Stimulated activated CD4-positive, alpha-beta T cell treated with anti-CD3 and anti-CD28 coated beads, Interleukin-15, amount 100 ng/mL, for 1 hour (primary cell): Measurements from ENCODE around the gene LHX2.

Experiments
- DNase-seq, 2 donors: peaks; one replicate each; pipeline ENCODE4 v3.0.0-alpha.2; 2020; ENCODE audit warnings: low read depth in 1 of 2, low spot score in 1 of 2

LHX2 gene

DNA sequence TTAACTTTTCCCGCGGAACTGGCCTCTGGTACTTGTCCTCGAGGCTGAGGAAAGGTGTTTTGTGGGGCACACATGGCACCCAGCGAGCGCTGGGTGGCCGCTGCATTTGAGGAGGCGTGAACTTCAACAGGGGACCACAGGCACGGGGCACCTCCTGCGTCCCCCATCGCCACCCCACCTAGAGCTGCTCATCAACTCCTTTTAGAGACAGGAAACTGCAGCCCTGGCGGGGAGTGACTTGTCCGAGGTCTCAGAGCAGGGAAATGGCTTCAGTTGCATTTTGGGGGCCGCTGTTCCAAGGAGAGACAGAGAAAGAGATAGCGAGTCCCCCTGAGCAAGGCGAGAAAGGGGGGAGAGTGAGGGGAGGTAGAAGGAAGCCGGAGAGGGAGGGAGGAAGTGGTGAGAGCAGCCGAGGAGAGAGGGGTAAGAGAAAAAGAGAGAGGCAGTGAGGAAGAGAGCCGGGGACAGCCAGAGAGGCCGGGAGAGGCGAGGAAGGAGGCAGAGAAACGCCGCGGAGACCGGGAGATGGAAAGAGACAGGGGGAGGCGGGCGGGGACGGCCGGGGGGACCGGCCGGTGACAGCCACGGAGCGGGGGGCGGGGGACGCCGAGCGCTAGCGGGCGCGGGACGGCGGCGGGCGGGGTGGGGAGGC, 12.5 kb upstream of the LHX2 start:
- no peak for DNase-seq

DNA sequence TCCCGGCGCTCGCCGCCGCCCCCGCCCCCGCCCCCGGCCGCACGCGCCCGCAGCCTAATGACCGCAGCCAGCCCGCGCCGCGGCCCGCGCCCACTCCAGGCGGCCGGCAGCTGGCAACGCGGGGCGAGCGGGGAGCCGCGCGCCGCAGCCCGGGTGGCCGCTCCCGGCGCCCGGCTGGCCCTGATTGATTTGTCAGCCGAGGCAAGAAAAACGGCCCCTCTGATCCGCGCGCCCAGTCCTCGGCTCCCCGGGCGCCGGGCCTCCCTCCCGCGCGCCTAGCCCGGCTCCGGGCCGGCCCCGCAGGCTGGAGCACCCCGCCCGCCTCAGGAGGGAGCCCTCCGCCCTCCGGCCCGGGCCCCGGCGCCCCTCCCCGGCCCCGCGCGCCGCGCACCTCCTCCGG, 11.9 kb upstream of the LHX2 start:
- DNase-seq: no peak

DNA sequence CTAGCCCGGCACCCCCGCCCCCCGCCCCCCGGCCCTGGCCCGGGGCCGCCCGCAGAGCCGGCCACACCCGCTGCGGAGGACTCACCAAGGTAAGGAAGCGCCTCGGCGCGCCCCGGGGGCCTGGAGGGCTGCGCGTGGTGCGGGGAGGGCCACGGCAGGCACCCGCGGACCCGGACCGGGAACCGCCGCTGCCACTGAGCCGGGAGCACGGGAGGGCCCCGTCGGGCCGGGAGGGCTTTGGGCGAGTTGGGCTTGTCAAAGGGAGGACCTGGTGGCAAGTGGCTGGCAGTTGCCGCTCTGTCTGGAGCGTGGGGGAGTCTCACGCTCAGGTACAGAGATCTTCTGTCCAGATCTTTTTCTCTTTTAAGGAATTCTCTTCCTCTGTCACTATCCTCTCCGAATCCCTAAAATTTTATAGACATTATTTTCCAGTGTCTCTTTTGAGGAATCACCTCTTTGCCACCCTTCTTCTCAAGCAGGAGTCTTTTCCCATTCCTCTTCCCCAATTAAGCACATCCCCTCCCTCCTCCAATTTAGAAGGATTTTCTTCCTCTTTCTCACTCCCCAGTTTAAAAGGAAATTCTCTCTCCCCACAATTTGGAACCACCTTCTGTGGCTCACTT, 11.3 kb upstream of the LHX2 start:
- no peak for DNase-seq

DNA sequence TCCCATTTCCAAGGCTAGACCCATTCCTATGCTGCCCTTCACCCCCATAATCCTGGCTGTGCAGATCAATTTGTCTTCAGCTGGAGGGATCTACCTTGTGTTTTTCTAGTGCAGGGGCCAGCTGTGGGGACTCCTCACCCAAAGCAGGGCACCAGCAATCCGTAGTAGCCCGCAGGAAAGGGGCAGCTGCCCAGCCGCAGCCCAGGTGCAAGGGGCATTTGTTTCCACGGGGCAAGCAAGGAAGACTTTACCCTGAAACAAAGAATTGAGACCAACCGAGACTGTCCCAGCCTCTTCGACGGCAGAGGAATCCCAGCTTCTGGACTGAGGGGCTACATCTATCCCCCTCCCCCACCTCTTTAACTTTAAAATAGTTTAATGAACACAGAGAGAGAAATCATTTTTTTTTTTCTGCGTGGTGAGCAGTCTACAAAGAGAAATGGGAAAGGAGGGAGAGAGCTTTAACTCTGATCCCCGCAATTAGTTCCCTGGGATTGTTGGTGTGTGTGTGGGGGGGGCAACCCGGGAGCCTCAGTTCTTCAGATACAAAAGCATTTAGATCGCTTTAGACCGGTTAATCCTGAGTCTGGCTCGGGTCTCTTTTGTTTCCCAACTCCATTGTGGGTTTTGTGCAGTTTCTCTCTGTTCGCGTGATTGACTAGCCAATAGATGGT, 10.6 kb upstream of the LHX2 start:
- no peak for DNase-seq

DNA sequence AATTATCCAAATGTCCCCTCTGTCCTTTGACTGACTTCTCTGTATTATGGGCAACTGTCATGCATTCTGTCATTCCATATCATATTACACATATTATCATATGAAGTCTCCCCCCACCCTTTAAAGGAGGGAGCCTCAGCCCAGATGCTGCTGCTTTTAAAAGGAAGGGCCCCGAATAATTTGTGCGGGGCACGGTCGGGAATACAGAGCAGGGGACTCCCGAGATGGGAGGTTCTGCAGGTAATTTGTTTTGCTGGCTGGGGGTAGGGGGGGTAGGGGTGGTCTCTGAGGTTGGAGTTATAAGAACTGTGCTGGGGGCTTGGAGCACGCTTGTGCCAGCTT, 10.1 kb upstream of the LHX2 start:
- DNase-seq: no peak

DNA sequence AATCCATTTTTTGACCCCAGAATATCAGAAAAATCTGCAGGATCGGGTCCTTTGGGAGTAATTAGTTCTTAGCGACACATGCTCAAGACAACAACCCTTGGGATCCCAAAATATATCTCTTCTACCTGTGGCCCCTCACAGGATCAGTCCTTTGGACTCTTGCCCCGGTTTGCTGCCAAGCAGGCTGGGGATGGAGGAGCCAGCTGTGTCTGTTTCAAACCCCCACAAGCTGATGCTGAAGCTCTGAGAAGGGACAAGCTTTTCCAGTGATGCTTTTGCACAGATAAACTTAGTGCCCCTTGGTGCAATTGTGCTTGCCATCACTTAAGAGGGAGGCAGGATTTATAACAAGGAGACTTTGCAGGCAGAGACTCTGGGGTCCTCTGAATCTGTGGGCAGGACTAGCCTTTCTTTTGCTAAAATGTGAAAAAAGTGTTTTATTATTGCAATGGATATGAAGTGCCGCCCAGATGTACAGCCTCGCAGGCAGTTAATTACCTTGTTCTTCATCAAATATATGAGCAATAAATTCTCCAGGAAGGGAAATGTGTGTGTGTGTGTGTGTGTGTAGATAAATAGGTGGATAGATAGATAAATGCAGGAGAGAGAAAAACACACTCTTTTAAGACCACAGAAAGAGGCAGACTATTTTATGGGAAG, 9.6 kb upstream of the LHX2 start:
- no peak for DNase-seq

DNA sequence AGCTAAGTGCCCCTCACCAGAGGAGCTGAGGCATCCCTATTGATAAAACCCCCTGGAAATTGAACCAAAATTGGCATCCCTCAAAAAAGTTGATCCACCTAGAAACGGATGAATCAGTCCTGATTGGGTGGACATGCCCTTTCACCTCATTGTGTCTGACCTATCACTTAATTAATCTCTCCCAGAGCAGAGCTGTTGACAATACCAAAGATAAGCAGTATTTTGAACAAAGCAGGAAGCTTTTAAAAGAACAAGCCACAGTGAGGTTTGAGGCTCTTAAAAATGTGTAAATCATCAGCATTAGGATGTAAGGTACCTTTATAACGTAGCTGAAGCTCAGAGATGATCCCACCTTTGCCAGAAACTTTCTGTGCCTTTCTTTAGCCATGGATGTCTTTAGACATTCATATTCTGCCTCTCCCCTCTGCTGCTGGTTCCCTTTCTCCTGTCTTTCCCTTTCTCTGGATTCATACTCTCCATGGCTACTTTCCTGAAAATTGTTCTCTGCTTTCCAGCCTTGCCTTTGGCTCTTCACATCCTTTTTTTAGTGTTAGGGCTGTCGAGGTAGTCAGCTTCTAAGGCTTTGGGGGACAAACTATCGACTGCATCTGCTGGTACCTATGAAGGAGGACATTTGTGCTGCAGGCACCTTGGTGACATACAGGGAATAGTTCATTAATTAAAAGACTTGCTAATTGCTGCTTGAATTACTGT, 7.8 kb upstream of the LHX2 start:
- DNase-seq: no peak

DNA sequence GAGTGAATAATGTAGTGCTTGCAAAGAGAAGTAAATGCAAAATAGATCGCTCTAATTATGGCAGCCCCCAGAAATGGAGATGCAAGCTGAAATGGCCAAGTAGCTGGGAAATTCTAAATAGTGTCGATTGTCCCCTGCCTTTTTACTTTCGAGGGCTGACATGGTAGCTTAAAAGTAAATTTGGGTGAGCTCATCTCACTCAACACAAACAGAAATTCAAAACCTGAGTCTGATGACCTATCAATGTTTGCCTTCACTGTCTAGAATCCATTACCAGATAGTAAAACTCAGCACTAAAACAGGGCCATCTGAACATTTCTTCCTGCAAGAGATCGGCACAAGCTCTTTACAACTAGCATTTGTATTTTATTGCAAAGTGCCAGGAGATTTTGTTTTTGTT, 7.0 kb upstream of the LHX2 start:
- DNase-seq: no peak

DNA sequence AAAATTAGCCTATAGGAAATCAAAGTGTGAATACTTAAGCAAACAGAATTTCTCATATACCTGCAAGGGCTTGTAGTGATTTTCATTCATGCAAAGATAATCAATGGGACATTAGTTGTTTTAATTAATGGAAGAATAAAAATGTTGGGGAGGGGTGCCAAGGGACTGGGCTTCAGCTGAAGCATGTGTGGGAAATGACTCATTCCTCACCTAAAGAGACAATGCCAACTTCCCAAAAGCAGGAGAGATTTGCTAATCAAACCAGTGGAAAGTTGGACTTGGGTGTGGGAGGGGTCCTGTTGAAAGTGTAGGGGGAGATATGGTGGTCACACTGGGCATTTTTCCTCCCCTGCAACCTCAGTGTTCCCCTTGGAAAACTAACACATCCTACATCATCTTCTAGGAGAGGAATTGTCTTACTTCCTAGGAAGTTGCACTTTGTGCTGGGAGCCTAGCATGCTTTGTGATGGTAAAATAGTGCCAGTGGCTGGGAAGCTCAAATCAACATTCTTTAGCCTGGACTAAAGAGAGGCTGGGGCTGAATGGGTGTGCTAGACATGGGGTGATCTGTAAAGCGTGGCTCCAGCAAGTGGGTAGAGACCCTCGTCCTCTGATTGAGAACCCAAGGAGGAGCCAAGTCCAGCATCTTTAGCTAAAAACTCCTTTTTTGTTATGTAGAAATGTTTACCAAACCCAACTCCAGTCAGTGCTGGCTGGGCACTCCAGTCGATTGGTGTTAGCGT, 6.4 kb upstream of the LHX2 start:
- DNase-seq: no peak

DNA sequence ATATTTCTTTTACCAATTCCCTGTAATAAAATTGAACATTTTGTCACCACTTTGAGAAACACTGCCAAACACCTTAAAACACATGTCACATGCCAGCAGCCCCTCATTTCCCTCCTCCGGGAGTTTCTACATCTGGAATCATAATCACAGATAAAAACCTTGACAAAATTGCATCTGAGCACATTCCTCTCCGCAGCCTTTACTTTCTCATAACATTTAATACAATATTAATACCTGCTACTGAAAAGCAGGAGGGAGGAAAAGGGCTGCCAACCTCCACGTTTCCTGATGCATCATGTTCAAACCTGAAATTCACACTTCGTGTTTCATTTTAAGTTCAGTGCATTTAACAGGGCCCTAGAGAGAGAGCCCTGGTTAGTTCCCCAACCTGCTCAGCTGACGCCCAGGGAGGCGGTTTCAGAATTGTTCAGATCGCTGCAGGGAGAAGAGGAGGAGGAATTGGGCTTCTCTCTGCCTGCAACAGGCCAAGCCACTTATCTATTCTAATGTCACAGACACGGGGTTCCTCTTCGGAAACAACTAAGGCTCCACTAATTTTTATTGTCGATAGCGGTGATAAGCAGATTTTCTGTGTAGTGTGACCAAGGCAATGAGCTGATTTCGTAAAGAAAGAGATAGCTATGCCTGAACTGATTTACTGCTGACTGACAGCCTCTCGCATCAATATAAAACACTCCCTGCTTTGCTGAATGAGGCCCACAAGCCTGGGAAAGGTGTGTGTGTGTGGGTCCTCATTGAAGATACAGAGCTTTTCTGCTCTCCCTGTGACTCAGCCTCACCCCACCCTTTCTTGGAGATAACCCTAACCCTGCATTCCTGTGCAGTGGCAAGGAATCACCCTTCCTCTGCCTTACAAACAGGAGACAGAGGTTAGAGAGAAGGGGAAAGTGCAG, 4.9 kb upstream of the LHX2 start:
- DNase-seq: no peak

DNA sequence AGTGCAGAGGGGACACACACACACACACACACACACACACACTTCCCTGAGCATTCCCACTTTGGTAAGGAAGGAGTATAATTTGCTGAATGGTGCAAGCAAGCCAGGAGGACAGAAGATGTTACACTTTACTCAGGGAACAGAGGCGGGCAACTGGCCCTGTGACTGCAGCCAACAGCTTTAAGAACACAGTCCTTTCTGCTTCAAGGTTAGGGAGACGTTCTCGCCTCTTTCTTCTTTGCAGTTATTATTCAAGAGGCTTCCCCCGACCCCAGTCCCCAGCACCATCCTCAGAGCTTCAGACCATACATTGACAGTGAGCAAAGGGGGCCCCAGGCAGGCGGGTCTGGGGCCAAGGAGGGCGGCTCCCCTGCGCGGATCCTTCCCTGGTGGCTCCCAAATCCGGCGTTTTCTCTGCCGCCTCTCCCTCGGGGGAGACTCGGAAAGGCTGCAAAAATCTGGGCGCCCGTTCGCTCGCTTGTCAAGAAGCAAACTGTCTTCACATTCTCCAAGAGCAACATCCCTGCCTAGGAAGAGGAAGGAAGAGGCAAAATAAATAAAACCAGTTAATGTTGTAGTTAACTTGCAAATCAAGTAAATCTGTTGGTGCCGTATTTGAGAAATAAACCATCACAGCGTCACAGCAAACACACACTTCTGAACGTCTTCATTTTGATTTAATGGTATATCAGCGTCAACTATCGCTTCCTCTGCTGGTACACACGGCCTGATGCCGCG, 3.8 kb upstream of the LHX2 start:
- DNase-seq: no peak

DNA sequence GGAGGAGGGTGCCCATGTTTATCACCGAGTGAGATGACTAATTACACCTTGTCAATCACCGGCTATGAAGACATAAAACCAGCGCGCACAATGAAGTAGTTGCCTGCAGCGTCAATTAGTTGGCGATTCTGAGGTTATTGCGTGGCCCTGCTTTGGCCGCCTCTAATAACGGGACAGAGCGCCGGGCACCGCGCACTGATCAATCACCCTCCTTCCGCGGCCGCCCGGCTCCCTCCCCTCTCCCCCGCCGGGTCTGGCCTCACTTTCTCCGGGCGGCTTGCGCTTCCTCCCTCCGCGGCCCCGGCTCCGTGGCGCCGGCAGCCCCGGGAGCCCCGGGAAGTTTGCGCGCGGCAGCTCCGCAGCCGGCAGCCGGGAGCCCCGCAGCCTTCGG, 3.3 kb upstream of the LHX2 start:
- no peak for DNase-seq

DNA sequence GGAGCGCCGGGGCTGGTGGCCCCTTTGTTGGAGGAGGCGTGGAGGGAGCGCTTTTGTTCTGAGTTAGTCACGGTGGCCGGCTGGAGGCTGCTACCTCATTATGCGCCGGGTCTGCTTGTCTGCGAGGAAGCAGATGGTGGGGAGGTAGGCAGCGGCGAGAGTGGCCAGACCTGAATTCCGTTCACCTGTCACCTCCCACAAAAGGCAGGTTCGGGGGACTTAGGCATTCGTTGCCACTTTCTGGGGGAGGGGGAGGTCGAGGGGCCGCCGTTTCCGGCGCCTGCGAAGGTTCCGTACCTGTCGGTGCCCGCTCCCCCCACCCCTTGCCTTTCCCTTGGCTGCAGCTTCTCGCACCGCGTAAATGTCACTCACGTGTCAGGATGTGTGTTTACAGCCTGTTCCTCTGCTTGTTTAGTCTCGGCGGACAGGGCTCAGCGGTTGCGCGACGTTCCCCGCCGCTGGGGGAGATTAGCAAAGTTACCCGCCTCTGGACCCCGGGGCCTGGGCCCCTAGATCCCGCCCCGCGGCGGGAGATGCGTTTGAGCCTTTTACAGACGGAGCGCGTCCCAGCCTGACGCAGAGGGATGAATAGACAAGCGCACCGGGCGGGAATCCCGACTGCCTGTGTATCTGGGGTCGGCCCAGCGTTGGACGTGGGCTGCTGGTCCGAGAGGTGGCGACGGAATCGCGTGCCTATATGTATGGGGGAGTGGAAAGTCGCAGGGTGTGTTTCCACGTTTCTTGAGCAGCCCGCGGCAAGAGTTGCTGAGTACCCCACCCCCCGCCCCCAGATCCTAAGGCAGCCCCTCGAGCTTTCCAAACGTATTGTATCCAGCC, 2.7 kb upstream of the LHX2 start:
- DNase-seq: no peak

DNA sequence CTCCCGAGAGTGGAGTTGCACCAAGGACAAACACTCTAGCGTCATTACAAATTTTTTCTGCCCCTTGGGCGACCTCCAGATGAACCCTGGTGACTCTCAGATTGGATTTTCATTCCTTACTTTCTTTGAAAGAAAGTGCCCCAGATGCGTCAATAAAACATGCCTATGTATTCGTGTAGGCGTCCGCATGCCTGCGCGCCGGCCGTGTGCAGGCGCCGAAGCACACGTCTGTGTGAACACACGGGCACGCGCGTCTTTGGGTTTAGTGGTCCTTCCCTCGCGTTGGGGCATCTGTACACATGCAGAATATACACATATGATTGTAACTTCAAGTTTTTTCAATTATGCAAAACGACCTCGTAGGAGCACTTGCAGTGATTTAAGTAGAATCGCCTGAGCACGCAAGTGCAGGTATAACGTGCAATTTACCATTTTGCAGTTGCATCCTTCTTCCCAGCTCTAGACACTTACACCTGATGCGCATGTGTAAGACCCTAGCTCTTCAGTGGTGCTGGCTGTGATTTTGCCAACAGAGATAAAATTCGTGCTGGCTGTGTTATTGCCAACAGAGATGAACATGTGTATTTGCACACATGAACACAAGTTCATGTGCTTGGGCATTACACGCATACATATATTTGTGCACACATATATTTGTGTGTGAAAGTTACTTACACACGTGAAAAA, 1.9 kb upstream of the LHX2 start:
- no peak for DNase-seq

DNA sequence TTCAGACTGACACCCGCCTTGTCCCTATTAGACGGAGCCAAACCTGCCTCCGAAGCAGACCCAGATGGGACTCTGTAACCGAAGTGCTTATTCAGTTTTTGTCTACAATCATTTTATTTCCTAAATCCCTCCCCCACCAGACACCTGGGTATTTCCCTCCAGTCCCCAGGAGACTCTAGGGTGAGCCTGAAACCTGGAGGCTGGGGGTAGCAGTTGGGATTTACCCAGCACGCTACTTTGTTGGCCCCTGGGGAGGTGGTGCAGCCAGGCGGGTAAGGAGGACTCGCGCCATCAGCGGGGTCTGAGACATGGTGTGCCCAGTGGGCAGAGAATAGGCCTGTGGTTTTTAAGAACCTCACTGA, 1.3 kb upstream of the LHX2 start:
- no peak for DNase-seq

DNA sequence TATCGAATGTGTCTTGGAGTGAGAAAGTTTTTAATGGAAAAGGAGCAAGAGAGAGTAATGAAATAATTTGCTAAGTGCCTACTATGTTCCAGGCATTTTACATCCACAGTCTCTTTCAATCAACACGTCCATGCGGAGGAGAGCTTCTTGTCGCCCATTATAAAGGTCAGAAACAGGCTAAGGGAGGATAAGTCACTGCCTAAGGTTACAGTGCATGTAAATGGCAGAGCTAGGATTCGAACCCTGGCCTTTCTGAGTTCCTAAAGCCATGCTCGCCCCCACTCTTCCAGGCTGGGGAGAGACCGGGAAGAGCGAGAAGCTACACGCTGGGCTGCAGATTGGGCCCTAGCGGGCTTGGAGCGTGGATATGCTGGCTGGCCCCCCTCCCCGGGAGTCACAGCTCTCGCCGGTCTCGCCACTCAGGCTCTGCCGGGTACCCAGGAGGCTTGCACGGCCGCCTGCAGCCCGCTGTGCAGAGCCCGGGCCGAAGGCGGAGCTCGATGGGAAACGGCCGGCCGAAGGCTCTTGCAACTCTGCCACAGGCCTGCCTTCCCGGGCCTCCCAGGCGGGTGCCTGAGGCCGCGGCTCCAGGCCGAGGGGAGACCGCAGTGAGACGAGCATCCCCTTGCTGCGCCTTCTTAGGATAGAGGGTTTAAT, 775 bp upstream of the LHX2 start:
- no peak for DNase-seq
